ENCODE data around the gene FKBP11.
"Not testable (repeated sequence)": the region's sequence is repeated elsewhere in the genome, so short reads cannot be mapped to it uniquely, and the experiment has no call there.

Gene FKBP11

GRCh38 chr12:48903982-48904411, 21.3 kb downstream of the FKBP11 start:
- peak; percentile 88 to 91 for DNase-seq

DNA sequence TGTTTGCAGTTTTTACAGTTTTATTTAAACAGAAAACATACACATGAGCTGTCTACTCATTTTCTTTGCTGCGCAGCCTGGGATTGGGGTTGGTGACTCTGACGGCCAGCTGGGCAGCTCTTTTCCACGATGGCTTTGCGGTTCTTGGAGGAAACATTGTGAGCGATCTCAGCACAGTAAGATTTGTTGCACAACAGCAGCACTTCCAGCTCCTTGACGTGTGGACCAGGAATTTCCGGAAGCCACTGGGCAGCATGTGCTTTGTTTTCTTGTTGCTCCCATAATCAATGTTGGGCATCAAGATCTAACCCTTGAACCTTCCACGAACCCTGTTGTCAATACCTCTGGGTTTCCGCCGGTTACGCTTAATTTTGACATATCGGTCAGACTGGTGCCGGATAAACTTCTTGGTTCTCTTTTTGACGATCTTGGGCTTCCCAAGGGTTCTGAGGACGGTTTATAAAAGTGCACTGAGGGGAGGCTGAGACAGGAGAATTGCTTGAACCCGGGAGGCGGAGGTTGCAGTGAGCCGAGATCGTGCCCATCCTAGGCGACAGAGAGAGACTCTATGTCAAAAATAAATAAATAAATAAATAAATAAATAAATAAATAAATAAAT, 21.8 kb downstream of the FKBP11 start:
- DNase-seq: no peak

GRCh38 chr12:48901278-48901677, 24.0 kb downstream of the FKBP11 start:
- DNase-seq: no peak

- no peak for DNase-seq
These were observed 25.6 kb downstream of the FKBP11 start for GRCh38 chr12:48899651-48900050.

- DNase-seq: no peak
These were observed 31.0 kb downstream of the FKBP11 start for GRCh38 chr12:48894271-48894670.

DNA sequence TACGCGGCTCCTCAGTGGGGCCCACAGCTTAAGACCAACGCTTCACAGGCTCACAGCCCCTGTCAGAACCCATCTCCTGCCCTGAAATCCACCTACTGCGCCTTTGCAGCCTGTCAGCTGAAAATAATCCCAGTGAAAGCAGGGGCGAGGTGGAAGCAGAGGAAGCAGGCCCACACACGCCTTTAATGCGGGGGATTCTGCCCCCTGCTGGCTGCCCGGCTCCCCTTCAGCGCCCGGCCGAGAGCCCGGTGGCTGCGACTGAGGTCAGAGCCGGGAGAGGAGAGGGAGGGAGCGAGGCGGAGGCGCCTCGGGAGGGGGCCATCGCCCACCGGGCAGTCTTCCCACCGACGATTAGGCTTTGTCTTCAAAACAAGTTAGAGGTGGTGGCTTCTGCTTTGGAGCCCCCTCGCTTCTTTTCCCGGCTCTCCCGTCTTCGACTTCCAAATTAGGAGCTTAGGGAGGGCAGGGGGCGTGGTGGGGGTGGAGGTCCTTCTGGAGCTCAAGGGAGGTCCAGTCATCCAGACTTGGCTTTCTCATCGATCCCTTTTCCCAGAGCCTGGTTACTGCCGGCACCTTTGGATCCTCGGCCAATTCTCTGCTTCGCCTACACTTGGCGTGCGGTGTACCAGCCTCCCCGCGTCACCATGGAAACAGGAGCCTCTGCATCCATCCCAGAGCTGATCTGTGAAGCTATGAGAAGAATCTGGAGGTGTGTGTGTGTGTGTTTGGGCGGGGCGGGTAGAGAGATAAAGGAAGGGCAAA, 34.5 kb downstream of the FKBP11 start:
- DNase-seq: peak; percentile 73 to 76

DNA sequence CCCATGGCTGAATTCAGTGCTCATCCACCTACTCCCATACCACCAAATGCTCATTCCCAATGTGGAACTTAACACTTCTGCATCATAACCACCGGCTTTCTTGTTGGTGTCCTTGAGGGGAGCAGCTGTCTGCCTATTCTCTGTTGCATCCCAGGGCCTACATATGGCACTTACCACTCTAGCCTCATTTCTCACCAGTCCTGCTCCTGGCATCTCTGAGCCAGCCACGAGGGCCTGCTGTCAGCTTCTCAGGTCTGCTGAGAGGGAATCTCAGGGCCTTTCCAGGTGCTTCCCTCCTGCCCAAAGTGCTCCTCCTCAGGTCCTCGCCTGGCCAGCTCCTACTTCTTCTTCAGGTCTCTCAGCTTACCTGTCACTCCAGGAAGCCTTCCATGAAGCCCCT, 35.6 kb downstream of the FKBP11 start:
- DNase-seq: no peak

DNA sequence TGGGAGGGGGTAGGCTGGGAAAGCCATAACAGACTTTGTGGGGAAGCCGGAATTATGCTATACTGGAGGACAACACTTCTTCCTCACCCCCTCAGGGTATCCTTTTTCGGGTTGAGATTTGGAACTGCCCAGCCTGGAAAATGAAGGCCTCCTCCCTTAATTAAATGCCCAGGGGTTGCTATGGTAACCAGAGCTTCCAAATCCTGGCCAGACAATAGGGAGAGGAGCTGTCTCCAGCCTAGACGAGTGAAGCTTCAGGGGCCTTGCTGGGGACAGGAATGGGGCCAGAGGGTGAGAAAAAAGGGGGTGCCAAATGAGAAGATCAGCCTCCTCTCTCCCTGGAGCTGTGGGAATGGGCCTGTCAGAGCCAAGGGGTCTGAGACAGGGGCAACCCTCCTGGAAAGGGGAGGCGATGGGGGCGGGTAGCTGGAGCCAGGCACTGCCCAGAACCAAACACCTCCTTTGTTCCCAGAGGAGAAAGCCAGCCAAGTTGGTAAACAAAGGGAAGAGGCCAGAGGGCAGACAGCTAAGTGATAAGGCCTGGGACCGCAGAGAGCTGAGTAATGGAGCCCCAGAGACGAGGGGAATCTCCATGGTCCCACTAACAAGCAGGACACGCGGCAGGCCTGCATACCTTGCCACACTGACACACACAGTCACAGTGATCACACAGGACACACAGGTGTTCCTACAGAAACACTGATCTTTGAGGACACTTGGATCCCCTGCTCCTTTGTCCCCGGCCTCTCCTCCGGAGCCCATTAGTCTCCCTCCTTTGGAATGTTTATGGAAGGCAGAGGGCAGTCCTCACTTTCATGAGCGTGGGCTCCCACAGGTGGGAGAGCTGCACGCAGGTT, 41.8 kb downstream of the FKBP11 start:
- DNase-seq: no peak

- no peak for DNase-seq
These were observed 42.4 kb downstream of the FKBP11 start for GRCh38 chr12:48882972-48883304.

GRCh38 chr12:48882315-48882687, 43.0 kb downstream of the FKBP11 start:
- DNase-seq: no peak

GRCh38 chr12:48881686-48882314, 43.5 kb downstream of the FKBP11 start:
- no peak for DNase-seq

GRCh38 chr12:48880647-48881046, 44.6 kb downstream of the FKBP11 start:
- no peak for DNase-seq

DNA sequence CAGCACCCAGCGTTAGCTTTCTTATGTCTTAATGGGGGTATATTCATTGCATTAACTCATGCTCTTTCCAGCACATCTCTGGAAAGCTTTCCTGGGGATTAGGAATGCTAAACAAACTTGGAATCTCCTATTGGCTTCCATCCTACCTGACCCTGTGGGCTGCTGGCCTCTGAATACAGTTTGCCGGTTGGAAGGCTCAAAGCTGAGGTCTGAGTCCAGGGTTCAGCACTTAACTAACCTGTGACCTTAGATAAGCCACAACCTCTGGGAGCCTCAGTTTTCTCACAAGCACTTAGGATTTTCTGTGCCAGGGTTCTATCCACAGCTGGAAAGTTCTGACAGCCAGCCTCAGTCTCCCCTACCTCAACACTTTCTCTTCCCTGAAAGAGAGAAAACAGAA, 46.7 kb downstream of the FKBP11 start:
- no peak for DNase-seq

GRCh38 chr12:48875944-48876515, 49.3 kb downstream of the FKBP11 start:
- DNase-seq: no peak

- not testable (repeated sequence) for DNase-seq
These were observed 51.8 kb downstream of the FKBP11 start for GRCh38 chr12:48873534-48873933.

DNA sequence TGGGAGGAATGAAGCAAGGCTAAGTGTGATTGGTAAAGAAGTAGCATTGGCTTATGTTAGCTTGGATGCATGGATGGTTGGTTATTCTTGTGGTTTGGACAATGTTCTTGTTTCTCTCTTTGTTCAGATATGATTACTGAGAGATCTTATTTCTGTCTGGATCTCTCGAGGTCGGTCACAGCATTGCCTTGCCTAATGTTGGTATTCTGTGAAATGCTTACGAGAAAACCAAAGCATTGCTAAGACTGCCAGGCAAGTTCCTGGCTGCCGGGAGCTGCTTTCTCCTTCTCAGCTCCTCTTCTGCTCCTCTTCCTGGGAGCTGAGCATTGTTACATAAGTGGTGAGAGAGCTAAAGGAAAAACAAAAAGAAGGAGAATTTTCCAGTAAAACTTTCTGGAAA, 52.2 kb downstream of the FKBP11 start:
- DNase-seq: no peak

Data from CD4-positive, alpha-beta T cell treated with Interleukin-4 for 1 hour (primary cell).